Tibial artery (tissue), 4 donors: ENCODE results near the gene SFI1.
"Not testable (repeated sequence)": the region's sequence is repeated elsewhere in the genome, so short reads cannot be mapped to it uniquely, and the experiment has no call there.

ENCODE experiments used
- DNase-seq, 2 donors: peaks; one replicate each; pipeline ENCODE4 v3.0.0-alpha.2; 2019
- H3K27ac ChIP-seq, 2 donors: fragments of 200-600 bp; sonication (generic) in 1 of 2; 1 replicate in 1 of 2; 2 replicates in 1 of 2; pipeline ENCODE4 v1.5.1; 2018 to 2019; ENCODE audit warnings: mild to moderate bottlenecking in 1 of 2
- H3K27me3 ChIP-seq, 2 donors: fragments of 200-600 bp; sonication (generic) in 1 of 2; one replicate each; pipeline versions ENCODE4 v1.5.1 to v1.6.0; 2016 to 2019
- H3K36me3 ChIP-seq, 3 donors: fragments of 200-600 bp; sonication (generic) in 2 of 3; one replicate each; pipeline ENCODE4 v1.5.1; 2016 to 2019; ENCODE audit warnings: mild to moderate bottlenecking in 2 of 3
- H3K4me1 ChIP-seq, 4 donors: fragments of 200-600 bp; sonication (generic) in 2 of 4; 1 replicate in 3 of 4; 2 replicates in 1 of 4; pipeline ENCODE4 v1.5.1; 2016 to 2019
- H3K4me3 ChIP-seq, 2 donors: fragments of 200-600 bp; sonication (generic) in 1 of 2; 1 replicate in 1 of 2; 2 replicates in 1 of 2; pipeline ENCODE4 v1.5.1; 2018 to 2019; ENCODE audit warnings: mild to moderate bottlenecking in 2 of 2
- H3K9me3 ChIP-seq, 3 donors: fragments of 200-600 bp; sonication (generic) in 1 of 3; one replicate each; pipeline ENCODE4 v1.5.1; 2016 to 2019
- intact Hi-C: fragments of 100-400 bp; cut with DNase I; formaldehyde crosslinking; loops from one replicate; pipeline ENCODE4 v1.15.0; 2023; ENCODE audit warnings: low total_unique reads
- TF ChIP-seq, protein P1 (sequence below), 2 experiments: fragments of 200-600 bp in 1 of 2; fragments of 450-650 bp in 1 of 2; IDR thresholded peaks; one replicate each; pipeline ENCODE4 v1.5.1; 2017 to 2019; ENCODE audit warnings: antibody characterized with exemption in 2 of 2, mild to moderate bottlenecking in 1 of 2, moderate library complexity in 1 of 2

The SFI1 gene

DNA sequence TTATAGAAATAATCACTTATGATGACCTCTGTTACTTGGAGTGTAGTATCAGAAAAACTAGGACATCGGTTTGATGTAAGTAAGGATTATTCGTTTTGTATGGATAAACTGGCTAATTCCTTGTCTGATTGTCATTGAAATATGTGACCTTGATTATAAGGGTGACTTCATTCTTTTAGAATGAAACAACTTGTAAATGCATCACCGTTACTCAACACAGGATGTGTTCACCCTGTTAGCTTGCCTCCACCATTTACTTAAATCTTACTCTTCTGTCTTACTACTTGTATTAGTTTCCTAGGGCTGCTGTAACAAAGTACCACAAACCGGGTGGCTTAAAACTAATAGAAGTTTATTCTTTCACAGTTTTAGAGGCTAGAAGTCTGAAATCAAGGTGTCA, 7.9 kb downstream of the SFI1 start:
- Histone ChIP-seq H3K36me3 (peaks cover 0 to 8% (median 0%) of the 10 kb centered on the region in 3 donors), H3K4me3 (no peak overlapping the region), H3K27ac (no peak overlapping the region), H3K27me3 (no peaks in the 10 kb centered on the region), H3K4me1 (no peaks in the 10 kb centered on the region), H3K9me3 (no peaks in the 10 kb centered on the region)
- no peak for DNase-seq
- TF ChIP-seq, protein P1, sequence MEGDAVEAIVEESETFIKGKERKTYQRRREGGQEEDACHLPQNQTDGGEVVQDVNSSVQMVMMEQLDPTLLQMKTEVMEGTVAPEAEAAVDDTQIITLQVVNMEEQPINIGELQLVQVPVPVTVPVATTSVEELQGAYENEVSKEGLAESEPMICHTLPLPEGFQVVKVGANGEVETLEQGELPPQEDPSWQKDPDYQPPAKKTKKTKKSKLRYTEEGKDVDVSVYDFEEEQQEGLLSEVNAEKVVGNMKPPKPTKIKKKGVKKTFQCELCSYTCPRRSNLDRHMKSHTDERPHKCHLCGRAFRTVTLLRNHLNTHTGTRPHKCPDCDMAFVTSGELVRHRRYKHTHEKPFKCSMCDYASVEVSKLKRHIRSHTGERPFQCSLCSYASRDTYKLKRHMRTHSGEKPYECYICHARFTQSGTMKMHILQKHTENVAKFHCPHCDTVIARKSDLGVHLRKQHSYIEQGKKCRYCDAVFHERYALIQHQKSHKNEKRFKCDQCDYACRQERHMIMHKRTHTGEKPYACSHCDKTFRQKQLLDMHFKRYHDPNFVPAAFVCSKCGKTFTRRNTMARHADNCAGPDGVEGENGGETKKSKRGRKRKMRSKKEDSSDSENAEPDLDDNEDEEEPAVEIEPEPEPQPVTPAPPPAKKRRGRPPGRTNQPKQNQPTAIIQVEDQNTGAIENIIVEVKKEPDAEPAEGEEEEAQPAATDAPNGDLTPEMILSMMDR (IDR thresholded peaks at IDR 0.05), result no peak
- intact Hi-C loops, result no loop called here

DNA sequence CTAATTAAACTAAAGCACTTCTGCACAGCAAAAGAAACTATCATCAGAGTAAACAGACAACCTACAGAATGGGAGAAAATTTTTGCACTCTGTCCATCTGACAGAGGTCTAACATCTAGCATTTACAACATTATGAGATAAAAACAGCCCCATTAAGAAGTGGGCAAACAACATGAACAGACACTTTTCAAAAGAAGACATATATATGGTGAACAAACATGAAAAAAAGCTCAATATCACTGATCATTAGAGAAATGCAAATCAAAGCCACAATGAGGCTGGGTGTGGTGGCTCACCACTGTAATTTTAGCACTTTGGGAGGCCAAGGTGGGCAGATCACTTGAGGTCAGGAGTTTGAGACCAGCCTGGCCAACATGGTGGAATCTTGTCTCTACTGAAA, 11.2 kb downstream of the SFI1 start:
- intact Hi-C loops, H3K9me3 ChIP-seq, DNase-seq, H3K36me3 ChIP-seq, H3K4me3 ChIP-seq, H3K27ac ChIP-seq, H3K4me1 ChIP-seq, H3K27me3 ChIP-seq: not testable (repeated sequence)

DNA sequence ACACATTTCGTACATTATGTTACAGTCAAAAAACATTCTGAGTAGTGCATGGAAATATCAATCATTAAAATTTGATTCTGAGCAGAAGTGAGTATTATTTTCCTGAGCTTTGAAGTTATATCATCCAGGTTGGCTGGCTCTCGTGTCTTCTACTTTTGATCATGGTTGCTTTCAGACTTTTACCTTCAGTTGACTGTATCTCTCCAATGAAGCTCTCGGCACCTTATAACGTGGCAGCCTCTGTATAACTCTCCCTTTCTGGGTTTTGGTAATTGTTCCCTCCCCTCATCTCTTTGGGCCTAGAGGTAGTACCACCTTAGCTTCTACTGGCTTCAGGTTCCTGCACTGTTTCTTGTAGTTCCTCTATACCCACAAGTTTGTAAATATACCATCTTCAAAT, 12.2 kb downstream of the SFI1 start:
- Histone ChIP-seq H3K9me3 (no peaks in the 10 kb centered on the region), H3K27me3 (no peaks in the 10 kb centered on the region), H3K36me3 (peaks cover 0 to 10% (median 0%) of the 10 kb centered on the region in 3 donors), H3K27ac (no peak overlapping the region), H3K4me3 (no peak overlapping the region), H3K4me1 (no peaks in the 10 kb centered on the region)
- intact Hi-C loops, result no loop called here
- TF ChIP-seq, protein P1 (IDR thresholded peaks at IDR 0.05), result no peak
- DNase-seq, result no peak

DNA sequence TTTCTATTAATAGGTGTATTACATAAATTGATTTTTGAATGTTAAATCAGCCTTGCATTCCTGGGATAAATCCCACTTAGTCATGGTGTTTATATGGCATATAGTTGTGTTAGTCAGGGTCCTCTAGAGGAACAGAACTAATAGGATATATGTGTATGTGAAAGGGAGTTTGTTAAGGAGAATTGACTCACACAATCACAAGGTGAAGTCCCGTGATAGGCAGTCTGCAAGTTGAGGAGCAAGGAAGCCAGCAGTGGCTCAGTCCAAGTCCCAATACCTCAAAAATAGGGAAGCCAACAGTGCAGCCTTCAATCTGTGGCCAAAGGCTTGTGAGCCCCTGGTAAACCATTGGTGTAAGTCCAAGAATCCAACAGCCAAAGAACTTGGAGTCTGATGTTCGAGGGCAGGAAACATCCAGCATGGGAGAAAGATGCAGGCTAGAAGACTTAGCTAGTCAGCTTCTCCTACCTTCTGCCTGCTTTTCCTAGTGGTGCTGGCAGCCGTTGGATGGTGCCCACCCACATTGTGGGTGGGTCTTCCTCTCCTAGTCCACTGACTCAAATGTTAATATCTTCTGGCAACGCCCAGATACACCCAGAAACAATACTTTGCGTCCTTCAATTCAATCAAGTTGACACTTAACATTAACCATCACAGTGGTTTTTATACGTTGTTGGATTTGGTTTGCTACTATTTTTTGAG, 12.9 kb downstream of the SFI1 start:
- peaks cover 0 to 16% (median 0%) of the 10 kb centered on the region in 3 donors for H3K36me3 ChIP-seq
- TF ChIP-seq, protein P1 (IDR thresholded peaks at IDR 0.05), result no peak

DNA sequence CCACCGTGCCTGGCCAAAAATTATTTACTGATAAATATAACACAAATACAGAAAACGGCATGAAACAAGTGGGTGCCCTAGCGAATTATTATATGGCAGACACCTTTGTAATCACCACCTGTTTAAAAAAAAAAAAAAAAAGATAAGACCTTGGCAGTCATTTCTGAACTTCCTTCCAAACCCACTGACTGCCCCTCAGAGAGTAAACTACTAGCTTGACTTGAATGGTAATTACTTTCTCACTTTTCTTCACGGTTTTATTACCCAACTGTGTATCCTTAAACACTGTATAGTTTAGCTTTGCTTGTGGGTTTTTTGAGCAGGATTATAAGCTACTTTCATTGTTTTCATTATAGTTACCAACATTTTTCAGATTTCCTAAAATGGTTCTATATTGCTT, 23.7 kb downstream of the SFI1 start:
- H3K9me3 ChIP-seq, result no peaks in the 10 kb centered on the region
- intact Hi-C loops, result no loop called here
- H3K27me3 ChIP-seq, result no peaks in the 10 kb centered on the region
- DNase-seq, result no peak
- H3K4me3 ChIP-seq, result no peak overlapping the region
- TF ChIP-seq, protein P1 (IDR thresholded peaks at IDR 0.05), result no peak
- no peaks in the 10 kb centered on the region for H3K4me1 ChIP-seq
- H3K27ac ChIP-seq, result no peak overlapping the region
- peaks cover 0 to 5% (median 0%) of the 10 kb centered on the region in 3 donors for H3K36me3 ChIP-seq

More for the DNA sequence above, 12.9 kb downstream of the SFI1 start:
- no peak overlapping the region for H3K4me3 ChIP-seq
- no peaks in the 10 kb centered on the region for H3K4me1 ChIP-seq
- no peaks in the 10 kb centered on the region for H3K9me3 ChIP-seq
- no peak for DNase-seq
- H3K27ac ChIP-seq, result no peak overlapping the region
- intact Hi-C loops, result no loop called here
- no peaks in the 10 kb centered on the region for H3K27me3 ChIP-seq

DNA sequence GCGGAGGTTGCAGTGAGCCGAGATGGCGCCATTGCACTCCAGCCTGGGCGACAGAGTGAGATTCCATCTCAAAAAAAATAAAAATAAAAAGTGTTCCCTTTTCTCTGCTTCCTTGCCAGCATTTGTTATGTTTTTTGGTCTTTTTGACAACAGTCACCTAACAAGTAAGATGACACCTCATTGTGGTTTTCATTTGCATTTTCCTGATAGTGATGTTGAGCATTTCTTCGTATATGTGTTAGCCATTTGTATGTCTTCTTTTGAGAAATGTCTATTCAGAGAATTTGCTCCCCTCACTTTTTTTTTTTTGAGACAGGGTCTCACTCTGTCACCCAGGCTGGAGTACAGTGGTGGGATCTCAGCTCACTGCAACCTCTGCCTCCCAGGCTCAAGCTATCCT, 27.8 kb downstream of the SFI1 start:
- intact Hi-C loops, H3K27me3 ChIP-seq, H3K4me1 ChIP-seq, H3K4me3 ChIP-seq, H3K27ac ChIP-seq, H3K36me3 ChIP-seq, H3K9me3 ChIP-seq, DNase-seq: not testable (repeated sequence)

DNA sequence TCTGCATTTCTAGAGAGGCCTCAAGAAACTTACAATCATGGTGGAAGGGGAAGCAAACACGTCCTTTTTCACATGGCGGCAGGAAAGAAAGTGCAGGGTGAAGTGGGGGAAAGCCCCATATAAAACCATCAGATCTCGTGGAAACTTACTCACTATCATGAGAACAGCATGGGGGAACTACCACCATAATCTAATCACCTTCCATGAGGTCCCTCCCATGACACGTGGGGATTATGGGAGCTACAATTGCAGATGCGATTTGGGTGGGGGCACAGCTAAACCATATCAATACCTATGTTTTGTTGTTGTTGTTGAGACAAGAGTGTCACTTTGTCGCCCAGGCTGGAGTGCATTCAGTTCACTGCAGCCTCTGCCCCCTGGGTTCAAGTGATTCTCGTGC, 29.9 kb downstream of the SFI1 start:
- H3K4me3 ChIP-seq, result no peak overlapping the region
- peaks cover 0 to 7% (median 0%) of the 10 kb centered on the region in 3 donors for H3K36me3 ChIP-seq
- H3K4me1 ChIP-seq, result peaks cover 0 to 13% (median 1%) of the 10 kb centered on the region in 4 donors
- intact Hi-C loops, result no loop called here
- no peak overlapping the region for H3K27ac ChIP-seq
- DNase-seq, result no peak
- TF ChIP-seq, protein P1 (IDR thresholded peaks at IDR 0.05), result no peak
- no peaks in the 10 kb centered on the region for H3K27me3 ChIP-seq
- H3K9me3 ChIP-seq, result no peaks in the 10 kb centered on the region
